IMR-90 (cell line): Measurements from ENCODE around the gene TENM4. TPM values are rescaled to one million over a fixed set of nuclear protein-coding genes. Genes with fewer than 3 reads are reported as not detected.

ENCODE experiments used
- ATAC-seq: fragments of 200-7000 bp; cut with Tn5 transposase; 2 replicates; pipeline ENCODE4 v1.9.1; 2020; ENCODE audit warnings: low read depth, mild to moderate bottlenecking, moderate library complexity
- BruUV-seq: library from RNA; stranded (reverse); fragments of 400-500 nt; replicated peaks from 2 replicates; lab custom pipeline; 2021; lab: Mats Ljungman, UMichigan
- CTCF ChIA-PET: fragments of 300-600 bp; formaldehyde crosslinking; extraction: SDS; loops from one replicate; lab custom pipeline; 2021; ENCODE audit warnings: antibody characterized with exemption; lab: Yijun Ruan, JAX
- POLR2A ChIA-PET: fragments of 300-600 bp; sonication (Branson Sonifier 250); formaldehyde crosslinking; loops from one replicate; lab custom pipeline; 2022; ENCODE audit warnings: antibody characterized with exemption; ENCODE audit not compliant: unreplicated experiment; lab: Charles Lee
- DNase-seq: peaks from one replicate; pipeline ENCODE4 v3.0.0; 2013
- H2AFZ ChIP-seq: replicated peaks from 2 replicates; pipeline ENCODE3; 2013; ENCODE audit warnings: low read length, mild to moderate bottlenecking; ENCODE audit not compliant: poor library complexity
- H2AK5ac ChIP-seq: 2 replicates; pipeline ENCODE4 v1.6.1; 2013; ENCODE audit warnings: low read depth, low read length, inconsistent platforms
- H2AK9ac ChIP-seq: replicated peaks from 2 replicates; pipeline ENCODE3; 2013; ENCODE audit warnings: mild to moderate bottlenecking, low read depth, low read length, moderate library complexity; ENCODE audit not compliant: poor library complexity
- H2BK120ac ChIP-seq: 2 replicates; pipeline ENCODE4 v1.6.1; 2013; ENCODE audit warnings: low read depth, low read length, inconsistent platforms
- H2BK15ac ChIP-seq: 3 replicates; pipeline ENCODE4 v1.6.1; 2013; ENCODE audit warnings: low read depth, low read length, inconsistent platforms
- H2BK20ac ChIP-seq: 2 replicates; pipeline ENCODE4 v1.6.1; 2013; ENCODE audit warnings: low read depth, mild to moderate bottlenecking, inconsistent platforms, low read length, moderate library complexity
- H2BK5ac ChIP-seq: 2 replicates; pipeline ENCODE4 v1.6.1; 2013; ENCODE audit warnings: mild to moderate bottlenecking, low read depth, low read length, inconsistent platforms; ENCODE audit not compliant: poor library complexity, severe bottlenecking
- H3K14ac ChIP-seq: replicated peaks from 2 replicates; pipeline ENCODE4 v1.6.1; 2013; ENCODE audit warnings: low read depth, low read length, inconsistent platforms
- H3K18ac ChIP-seq: 2 replicates; pipeline ENCODE4 v1.6.1; 2013; ENCODE audit warnings: low read depth, low read length, control low read depth
- H3K23ac ChIP-seq: 2 replicates; pipeline ENCODE4 v1.6.1; 2013; ENCODE audit warnings: low read depth, low read length, inconsistent platforms
- H3K27ac ChIP-seq: 2 replicates; pipeline ENCODE4 v1.5.1; 2013; ENCODE audit warnings: mild to moderate bottlenecking, control low read depth, low read length; ENCODE audit not compliant: insufficient read depth
- H3K27me3 ChIP-seq: 2 replicates; pipeline ENCODE4 v1.6.1; 2013; ENCODE audit warnings: low read length; ENCODE audit not compliant: control insufficient read depth, insufficient read depth
- H3K36me3 ChIP-seq: 2 replicates; pipeline ENCODE4 v1.6.1; 2013; ENCODE audit warnings: low read length, mixed read lengths; ENCODE audit not compliant: control insufficient read depth, insufficient read depth
- H3K4ac ChIP-seq: 2 replicates; pipeline ENCODE4 v1.6.1; 2013; ENCODE audit warnings: low read depth, low read length, inconsistent platforms
- H3K4me1 ChIP-seq: 2 replicates; pipeline ENCODE4 v1.6.1; 2013; ENCODE audit warnings: low read length, mixed read lengths; ENCODE audit not compliant: control insufficient read depth, insufficient read depth
- H3K4me2 ChIP-seq: 2 replicates; pipeline ENCODE4 v1.6.1; 2013; ENCODE audit warnings: low read depth, mild to moderate bottlenecking, control low read depth, low read length, moderate library complexity
- H3K4me3 ChIP-seq: 2 replicates; pipeline ENCODE4 v1.5.1; 2013; ENCODE audit warnings: low read depth, mild to moderate bottlenecking, control low read depth, low read length, moderate library complexity; ENCODE audit not compliant: insufficient read depth
- H3K56ac ChIP-seq: 2 replicates; pipeline ENCODE4 v1.6.1; 2013; ENCODE audit warnings: low read length, inconsistent platforms; ENCODE audit not compliant: insufficient read depth; ENCODE audit errors: extremely low read depth
- H3K79me1 ChIP-seq, 2 experiments: 2 replicates each; pipeline ENCODE4 v1.6.1; 2013; ENCODE audit warnings: low read length in 2 of 2, inconsistent platforms in 1 of 2, low read depth in 1 of 2
- H3K9ac ChIP-seq: 2 replicates; pipeline ENCODE4 v1.6.1; 2013; ENCODE audit warnings: low read depth, low read length, control low read depth
- H3K9me1 ChIP-seq: 2 replicates; pipeline ENCODE4 v1.6.1; 2013; ENCODE audit warnings: low read length, inconsistent platforms; ENCODE audit not compliant: insufficient read depth
- H3K9me3 ChIP-seq: 2 replicates; pipeline ENCODE4 v1.6.1; 2013; ENCODE audit warnings: low read length; ENCODE audit not compliant: control insufficient read depth, insufficient read depth
- H4K20me1 ChIP-seq: 2 replicates; pipeline ENCODE4 v1.6.1; 2013; ENCODE audit warnings: low read length, inconsistent platforms; ENCODE audit not compliant: insufficient read depth
- H4K5ac ChIP-seq: 2 replicates; pipeline ENCODE4 v1.6.1; 2013; ENCODE audit warnings: mild to moderate bottlenecking, low read depth, low read length, control low read depth
- H4K8ac ChIP-seq, 2 experiments: 2 replicates each; pipeline ENCODE4 v1.6.1; 2013; ENCODE audit warnings: low read depth in 2 of 2, low read length in 2 of 2, control low read depth in 1 of 2, inconsistent platforms in 1 of 2
- H4K91ac ChIP-seq: 2 replicates; pipeline ENCODE4 v1.6.1; 2013; ENCODE audit warnings: low read depth, low read length, inconsistent platforms; ENCODE audit not compliant: insufficient read depth
- BHLHE40 ChIP-seq: fragments of 150-350 bp; IDR thresholded peaks from 2 replicates; pipeline ENCODE4 v1.6.1; 2016; ENCODE audit warnings: mild to moderate bottlenecking, low read depth, low read length
- CHD1 ChIP-seq: IDR thresholded peaks from 2 replicates; pipeline ENCODE4 v1.6.1; 2012; ENCODE audit warnings: low read depth, low read length, improper control_type of control experiment
- MAFK ChIP-seq: IDR thresholded peaks from 2 replicates; pipeline ENCODE4 v1.6.1; 2012; ENCODE audit warnings: low read depth, low read length, improper control_type of control experiment
- MXI1 ChIP-seq: IDR thresholded peaks from 2 replicates; pipeline ENCODE4 v1.6.1; 2012; ENCODE audit warnings: low read depth, mild to moderate bottlenecking, low read length, moderate library complexity, borderline replicate concordance
- NFE2L2 ChIP-seq: fragments of 150-350 bp; IDR thresholded peaks from 2 replicates; pipeline ENCODE4 v1.6.1; 2016; ENCODE audit warnings: low read depth, mild to moderate bottlenecking, low read length
- RCOR1 ChIP-seq: IDR thresholded peaks from 2 replicates; pipeline ENCODE4 v1.6.1; 2012; ENCODE audit warnings: mild to moderate bottlenecking, low read length, improper control_type of control experiment; ENCODE audit not compliant: insufficient replicate concordance
- SMC3 ChIP-seq: fragments of 150-350 bp; IDR thresholded peaks from 2 replicates; pipeline ENCODE4 v1.6.1; 2016; ENCODE audit warnings: low read depth, mild to moderate bottlenecking, antibody characterized with exemption, low read length, moderate library complexity
- WGBS, 2 experiments: methylation state at CpG; one replicate each; pipeline versions ENCODE4 v1.1.5 to v1.1.7; 2013; ENCODE audit warnings: missing lambda C conversion rate in 2 of 2; ENCODE audit not compliant: insufficient read length in 1 of 2; ENCODE audit errors: extremely low coverage in 2 of 2; 5-methylcytosine and 5-hydroxymethylcytosine counted together
- dilution Hi-C: fragments of 300-500 bp; cut with HindIII; formaldehyde crosslinking; loops from one replicate; pipeline ENCODE4 v1.14.3; 2018; ENCODE audit warnings: low sequenced_read_pairs; ENCODE audit not compliant: unreplicated experiment
- in situ Hi-C: fragments of 300-500 bp; cut with MboI; formaldehyde crosslinking; loops from 3 replicates; pipeline ENCODE4 v1.14.3; 2019; ENCODE audit warnings: low sequenced_read_pairs, inconsistent platforms, mixed read lengths
- intact Hi-C: fragments of 100-400 bp; cut with micrococcal nuclease; formaldehyde crosslinking; loops from 2 replicates; pipeline ENCODE4 v1.10.0; 2022
- polyA plus RNA-seq, 3 experiments: library from polyadenylated mRNA; depleted of rRNA; stranded (reverse); fragments of >200 nt; gene quantifications; 2 replicates each; pipeline ENCODE4 v1.2.3, GENCODE V29; 2012; ENCODE audit warnings: low replicate concordance in 1 of 3
- total RNA-seq: library from RNA; depleted of rRNA; stranded (reverse); fragments of >200 nt; gene quantifications from 2 replicates; pipeline ENCODE4 v1.2.3, GENCODE V29; 2012
- TF ChIP-seq, protein P1 (sequence below): conservative IDR thresholded peaks from 2 replicates; pipeline ENCODE4 v1.5.1; 2012; ENCODE audit warnings: mild to moderate bottlenecking, low read depth, low read length, improper control_type of control experiment

TENM4 gene
- total and polyA plus RNA-seq, 2 of the 4 experiments (the other 2 are of a cell fraction), result 7.4 to 9.0 TPM

- DNase-seq (peak; percentile 17), ATAC-seq (no peak)
- no peak overlapping the region for H2AFZ ChIP-seq
- H3K27ac ChIP-seq, result no peak overlapping the region
- H3K36me3 ChIP-seq, result no peaks in the 10 kb centered on the region
- H2BK20ac ChIP-seq, result no peak overlapping the region
- intact Hi-C loops, result no loop called here
- H3K4me2 ChIP-seq, result no peak overlapping the region
- ChIA-PET POLR2A (no interaction called here), CTCF (no interaction called here)
- H4K91ac ChIP-seq, result no peak overlapping the region
- H2BK5ac ChIP-seq, result no peak overlapping the region
- no peak overlapping the region for H3K14ac ChIP-seq
- no peak overlapping the region for H3K4me3 ChIP-seq
- no peak overlapping the region for H4K5ac ChIP-seq
- no peak overlapping the region for H3K9ac ChIP-seq
- H2BK15ac ChIP-seq, result no peak overlapping the region
- no peaks in the 10 kb centered on the region for H3K79me1 ChIP-seq
- no peak overlapping the region for H3K56ac ChIP-seq
- BruUV-seq, result no TSS peak
- H3K18ac ChIP-seq, result no peak overlapping the region
- H2AK5ac ChIP-seq, result no peak overlapping the region
- H2AK9ac ChIP-seq, result no peak overlapping the region
- H3K27me3 ChIP-seq, result no peaks in the 10 kb centered on the region
- no peak overlapping the region for H4K8ac ChIP-seq
- in situ Hi-C loops, result no loop called here
- peaks cover 10% of the 10 kb centered on the region for H3K4me1 ChIP-seq
- no peaks in the 10 kb centered on the region for H3K9me1 ChIP-seq
- no peaks in the 10 kb centered on the region for H3K9me3 ChIP-seq
- no peaks in the 10 kb centered on the region for H4K20me1 ChIP-seq
- dilution Hi-C loops, result no loop called here
- H3K4ac ChIP-seq, result no peak overlapping the region
- H2BK120ac ChIP-seq, result no peak overlapping the region
- TF ChIP-seq MXI1 (no peak), MAFK (no peak), SMC3 (no peak), CHD1 (no peak), RCOR1 (no peak), BHLHE40 (no peak), NFE2L2 (no peak)
- TF ChIP-seq, protein P1, sequence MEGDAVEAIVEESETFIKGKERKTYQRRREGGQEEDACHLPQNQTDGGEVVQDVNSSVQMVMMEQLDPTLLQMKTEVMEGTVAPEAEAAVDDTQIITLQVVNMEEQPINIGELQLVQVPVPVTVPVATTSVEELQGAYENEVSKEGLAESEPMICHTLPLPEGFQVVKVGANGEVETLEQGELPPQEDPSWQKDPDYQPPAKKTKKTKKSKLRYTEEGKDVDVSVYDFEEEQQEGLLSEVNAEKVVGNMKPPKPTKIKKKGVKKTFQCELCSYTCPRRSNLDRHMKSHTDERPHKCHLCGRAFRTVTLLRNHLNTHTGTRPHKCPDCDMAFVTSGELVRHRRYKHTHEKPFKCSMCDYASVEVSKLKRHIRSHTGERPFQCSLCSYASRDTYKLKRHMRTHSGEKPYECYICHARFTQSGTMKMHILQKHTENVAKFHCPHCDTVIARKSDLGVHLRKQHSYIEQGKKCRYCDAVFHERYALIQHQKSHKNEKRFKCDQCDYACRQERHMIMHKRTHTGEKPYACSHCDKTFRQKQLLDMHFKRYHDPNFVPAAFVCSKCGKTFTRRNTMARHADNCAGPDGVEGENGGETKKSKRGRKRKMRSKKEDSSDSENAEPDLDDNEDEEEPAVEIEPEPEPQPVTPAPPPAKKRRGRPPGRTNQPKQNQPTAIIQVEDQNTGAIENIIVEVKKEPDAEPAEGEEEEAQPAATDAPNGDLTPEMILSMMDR, result no peak
- WGBS, 2 experiments, result 100% methylated on average over 1 of the region's 2 CpGs; no CpG with 5 or more reads in 1 of the 2 experiments
- H3K23ac ChIP-seq, result no peak overlapping the region
Observed at GRCh38 chr11:79170321-79170720, 270.5 kb downstream of the TENM4 start.
